Natural killer cell (primary cell): ENCODE results near the gene RBP7. TPM values are rescaled to one million over a fixed set of nuclear protein-coding genes. Genes with fewer than 3 reads are reported as not detected.
"Not testable (repeated sequence)": the region's sequence is repeated elsewhere in the genome, so short reads cannot be mapped to it uniquely, and the experiment has no call there.

Experiments used
- ATAC-seq, 3 donors: fragments of 150-1000 bp in 2 of 3; fragments of 200-7000 bp in 1 of 3; cut with Tn5 transposase; 1 replicate in 1 of 3; 2 replicates in 2 of 3; pipeline ENCODE4 v1.10.0; 2021; ENCODE audit warnings: mild to moderate bottlenecking in 2 of 3, moderate library complexity in 2 of 3
- DNase-seq, 2 donors: peaks; one replicate each; pipeline versions ENCODE4 v3.0.0 to v3.0.0-alpha.2; 2013 to 2021; ENCODE audit warnings: mixed read lengths in 1 of 2
- H3K27ac ChIP-seq: one replicate; pipeline ENCODE4 v1.5.1; 2013; ENCODE audit warnings: mild to moderate bottlenecking, low read length
- H3K27me3 ChIP-seq: one replicate; pipeline ENCODE4 v1.6.1; 2013; ENCODE audit warnings: low read length; ENCODE audit not compliant: control insufficient read depth, insufficient read depth
- H3K36me3 ChIP-seq: one replicate; pipeline ENCODE4 v1.6.1; 2013; ENCODE audit warnings: low read length; ENCODE audit not compliant: control insufficient read depth, insufficient read depth
- H3K4me1 ChIP-seq: one replicate; pipeline ENCODE4 v1.6.1; 2013; ENCODE audit warnings: low read length; ENCODE audit not compliant: control insufficient read depth, insufficient read depth
- H3K4me3 ChIP-seq: one replicate; pipeline ENCODE4 v1.5.1; 2013; ENCODE audit warnings: low read length
- H3K9me3 ChIP-seq: one replicate; pipeline ENCODE4 v1.6.1; 2013; ENCODE audit warnings: low read length; ENCODE audit not compliant: control insufficient read depth, insufficient read depth
- H3K27ac Mint-ChIP-seq, 2 donors: one replicate each; pipeline ENCODE4 v1.8.0; 2022; ENCODE audit warnings: mild to moderate bottlenecking in 2 of 2, mixed read lengths in 2 of 2, moderate library complexity in 1 of 2
- H3K27me3 Mint-ChIP-seq, 2 donors: one replicate each; pipeline ENCODE4 v1.8.0; 2022; ENCODE audit warnings: low read depth in 2 of 2, mixed read lengths in 2 of 2
- H3K36me3 Mint-ChIP-seq: one replicate; pipeline ENCODE4 v1.8.0; 2022; ENCODE audit warnings: mixed read lengths
- H3K4me1 Mint-ChIP-seq, 2 donors: one replicate each; pipeline ENCODE4 v1.8.0; 2022; ENCODE audit warnings: mixed read lengths in 2 of 2
- H3K4me3 Mint-ChIP-seq: one replicate; pipeline ENCODE4 v1.8.0; 2022; ENCODE audit warnings: mild to moderate bottlenecking, moderate library complexity, mixed read lengths
- H3K9me3 Mint-ChIP-seq, 2 donors: one replicate each; pipeline ENCODE4 v1.8.0; 2022; ENCODE audit warnings: mixed read lengths in 2 of 2
- CTCF ChIP-seq: fragments of 200-600 bp; IDR thresholded peaks from one replicate; pipeline ENCODE4 v1.8.0; 2022; ENCODE audit warnings: antibody characterized with exemption
- WGBS: methylation state at CpG from one replicate; pipeline ENCODE4 v1.1.7; 2013; ENCODE audit warnings: missing lambda C conversion rate; ENCODE audit not compliant: insufficient coverage; 5-methylcytosine and 5-hydroxymethylcytosine counted together
- intact Hi-C: fragments of 100-400 bp; cut with micrococcal nuclease; formaldehyde crosslinking; loops from one replicate; pipeline ENCODE4 v1.14.2; 2022
- total RNA-seq, 4 donors: library from RNA; stranded (reverse); fragments of 120-200 nt in 1 of 4; gene quantifications; one replicate each; pipeline versions ENCODE4 v1.2.3 to v1.2.4, GENCODE V29; 2013 to 2022

The RBP7 gene
- total RNA-seq, 3 donors from 2014 or later (not counting 1 experiment from before 2014, with no cell fraction given) = 0.89 to 2.3 (median 1.5) TPM

- TF ChIP-seq CTCF = no peak
- Mint-ChIP-seq H3K27ac (no peak overlapping the region), H3K27me3 (peaks cover 16 to 20% of the 10 kb centered on the region in 2 donors), H3K4me3 (no peak overlapping the region), H3K4me1 (peaks cover 15 to 16% of the 10 kb centered on the region in 2 donors), H3K9me3 (no peaks in the 10 kb centered on the region), H3K36me3 (no peaks in the 10 kb centered on the region)
- Histone ChIP-seq H3K4me3 (no peak overlapping the region), H3K9me3 (no peaks in the 10 kb centered on the region), H3K4me1 (peaks cover 4% of the 10 kb centered on the region), H3K27ac (no peak overlapping the region), H3K27me3 (peaks cover 18% of the 10 kb centered on the region), H3K36me3 (no peaks in the 10 kb centered on the region)
- DNase-seq (no peak), ATAC-seq (no peak)
- intact Hi-C loops = no loop called here
- whole genome bisulfite sequencing = 89% methylated on average over 7 of the region's 8 CpGs
Measured at GRCh38 chr1:10001016-10001665, 4.1 kb downstream of the RBP7 start.

- H3K27ac Mint-ChIP-seq, H3K27me3 Mint-ChIP-seq, H3K27me3 ChIP-seq, H3K36me3 Mint-ChIP-seq, H3K9me3 ChIP-seq, intact Hi-C loops, ATAC-seq, H3K27ac ChIP-seq, H3K9me3 Mint-ChIP-seq, DNase-seq, H3K4me3 ChIP-seq, H3K4me3 Mint-ChIP-seq, H3K4me1 ChIP-seq, H3K36me3 ChIP-seq, H3K4me1 Mint-ChIP-seq: not testable (repeated sequence)
- WGBS = 93% methylated on average over 8 of the region's 8 CpGs
Measured at GRCh38 chr1:10005248-10005647, 8.2 kb downstream of the RBP7 start.

GRCh38 chr1:10007169-10007568 lies 10.1 kb downstream of the RBP7 start:
- TF ChIP-seq CTCF = no peak
- intact Hi-C loops = no loop called here
- H3K27ac ChIP-seq = no peak overlapping the region
- no peak overlapping the region for H3K4me3 ChIP-seq
- no peaks in the 10 kb centered on the region for H3K36me3 ChIP-seq
- H3K9me3 ChIP-seq = no peaks in the 10 kb centered on the region
- H3K27me3 ChIP-seq = no peaks in the 10 kb centered on the region
- H3K27me3 Mint-ChIP-seq = peaks cover 0 to 3% of the 10 kb centered on the region in 2 donors
- ATAC-seq (no peak), DNase-seq (no peak)
- no peaks in the 10 kb centered on the region for H3K4me1 Mint-ChIP-seq
- WGBS = 91% methylated on average over 4 of the region's 4 CpGs
- no peaks in the 10 kb centered on the region for H3K36me3 Mint-ChIP-seq
- H3K9me3 Mint-ChIP-seq = no peaks in the 10 kb centered on the region
- H3K4me3 Mint-ChIP-seq = no peak overlapping the region
- H3K4me1 ChIP-seq = no peaks in the 10 kb centered on the region
- H3K27ac Mint-ChIP-seq = no peak overlapping the region

GRCh38 chr1:10014016-10014415 lies 17.0 kb downstream of the RBP7 start:
- H3K27ac ChIP-seq = no peak overlapping the region
- H3K4me1 ChIP-seq = no peaks in the 10 kb centered on the region
- ATAC-seq (no peak), DNase-seq (no peak)
- Mint-ChIP-seq H3K9me3 (no peaks in the 10 kb centered on the region), H3K27me3 (peaks cover 0 to 2% of the 10 kb centered on the region in 2 donors), H3K4me1 (no peaks in the 10 kb centered on the region), H3K27ac (no peak overlapping the region), H3K4me3 (no peak overlapping the region), H3K36me3 (no peaks in the 10 kb centered on the region)
- intact Hi-C loops = no loop called here
- H3K4me3 ChIP-seq = no peak overlapping the region
- no peaks in the 10 kb centered on the region for H3K9me3 ChIP-seq
- no peaks in the 10 kb centered on the region for H3K27me3 ChIP-seq
- WGBS = 85% methylated on average over 2 of the region's 5 CpGs
- no peak for TF ChIP-seq CTCF
- H3K36me3 ChIP-seq = no peaks in the 10 kb centered on the region
